ENCODE data around the gene FXYD7. TPM values are rescaled to one million over a fixed set of nuclear protein-coding genes. Genes with fewer than 3 reads are reported as not detected.
A peak's percentile ranks its signal among the peaks of the same experiment; 100 is the strongest.

The FXYD7 gene
- total and polyA plus RNA-seq, 2 of the 13 experiments (the other 11 are each of a cell fraction or from before 2014, with no cell fraction given), result 0.55 TPM; not detected in 1

DNA sequence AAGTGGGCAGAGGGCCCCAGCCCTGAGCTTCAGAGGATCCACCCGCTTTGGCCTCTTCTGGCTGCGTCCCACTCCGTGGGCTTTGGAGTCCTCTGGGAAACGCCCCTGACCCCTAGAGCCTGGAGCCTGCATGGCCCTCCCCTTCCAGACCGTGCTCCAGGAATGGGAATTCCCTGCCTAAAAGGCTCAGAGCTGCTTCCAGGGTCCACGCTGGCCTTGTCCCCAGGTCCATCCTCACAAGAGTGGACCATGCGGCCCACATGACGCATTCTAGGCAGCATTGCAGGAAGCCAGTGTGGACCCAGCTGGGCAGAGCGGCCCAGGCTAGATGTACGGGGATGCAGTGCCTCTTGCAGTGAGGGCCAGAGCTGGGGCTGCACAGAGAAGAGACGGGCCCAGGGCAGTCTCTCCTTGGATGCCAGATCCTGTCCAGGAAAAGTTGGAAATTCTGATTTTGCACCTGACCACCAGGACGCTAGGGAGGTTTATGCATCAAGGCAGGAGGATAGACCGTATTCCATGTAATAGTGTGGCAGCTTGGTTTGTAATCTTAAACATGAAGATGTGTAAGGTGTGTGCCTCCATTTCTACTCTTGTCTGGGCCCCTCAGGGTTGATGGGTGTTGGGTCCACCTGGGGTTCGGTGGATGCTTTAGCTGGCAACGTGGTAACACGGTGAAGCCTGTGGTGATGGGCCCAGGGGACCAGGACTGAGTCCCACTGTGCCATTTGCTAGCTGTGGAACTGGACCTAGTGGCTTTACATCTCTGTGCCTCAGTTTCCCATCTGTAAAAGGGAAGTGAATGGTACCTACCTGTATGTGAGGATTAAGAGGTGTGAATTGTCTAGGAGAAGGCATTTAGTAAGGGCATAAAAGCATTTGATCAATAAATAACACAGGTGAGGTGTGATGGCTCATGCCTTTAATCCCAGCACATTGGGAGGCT is 42.2 kb upstream of the FXYD7 start (continued):
- TF ChIP-seq, protein P1, sequence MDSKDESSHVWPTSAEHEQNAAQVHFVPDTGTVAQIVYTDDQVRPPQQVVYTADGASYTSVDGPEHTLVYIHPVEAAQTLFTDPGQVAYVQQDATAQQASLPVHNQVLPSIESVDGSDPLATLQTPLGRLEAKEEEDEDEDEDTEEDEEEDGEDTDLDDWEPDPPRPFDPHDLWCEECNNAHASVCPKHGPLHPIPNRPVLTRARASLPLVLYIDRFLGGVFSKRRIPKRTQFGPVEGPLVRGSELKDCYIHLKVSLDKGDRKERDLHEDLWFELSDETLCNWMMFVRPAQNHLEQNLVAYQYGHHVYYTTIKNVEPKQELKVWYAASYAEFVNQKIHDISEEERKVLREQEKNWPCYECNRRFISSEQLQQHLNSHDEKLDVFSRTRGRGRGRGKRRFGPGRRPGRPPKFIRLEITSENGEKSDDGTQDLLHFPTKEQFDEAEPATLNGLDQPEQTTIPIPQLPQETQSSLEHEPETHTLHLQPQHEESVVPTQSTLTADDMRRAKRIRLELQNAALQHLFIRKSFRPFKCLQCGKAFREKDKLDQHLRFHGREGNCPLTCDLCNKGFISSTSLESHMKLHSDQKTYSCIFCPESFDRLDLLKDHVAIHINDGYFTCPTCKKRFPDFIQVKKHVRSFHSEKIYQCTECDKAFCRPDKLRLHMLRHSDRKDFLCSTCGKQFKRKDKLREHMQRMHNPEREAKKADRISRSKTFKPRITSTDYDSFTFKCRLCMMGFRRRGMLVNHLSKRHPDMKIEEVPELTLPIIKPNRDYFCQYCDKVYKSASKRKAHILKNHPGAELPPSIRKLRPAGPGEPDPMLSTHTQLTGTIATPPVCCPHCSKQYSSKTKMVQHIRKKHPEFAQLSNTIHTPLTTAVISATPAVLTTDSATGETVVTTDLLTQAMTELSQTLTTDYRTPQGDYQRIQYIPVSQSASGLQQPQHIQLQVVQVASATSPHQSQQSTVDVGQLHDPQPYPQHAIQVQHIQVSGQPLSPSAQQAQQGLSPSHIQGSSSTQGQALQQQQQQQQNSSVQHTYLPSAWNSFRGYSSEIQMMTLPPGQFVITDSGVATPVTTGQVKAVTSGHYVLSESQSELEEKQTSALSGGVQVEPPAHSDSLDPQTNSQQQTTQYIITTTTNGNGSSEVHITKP (CRISPR knock-in tag; IDR thresholded peaks at IDR 0.05; ENCODE audit: low read depth), result no peak
- TF ChIP-seq, protein P2, sequence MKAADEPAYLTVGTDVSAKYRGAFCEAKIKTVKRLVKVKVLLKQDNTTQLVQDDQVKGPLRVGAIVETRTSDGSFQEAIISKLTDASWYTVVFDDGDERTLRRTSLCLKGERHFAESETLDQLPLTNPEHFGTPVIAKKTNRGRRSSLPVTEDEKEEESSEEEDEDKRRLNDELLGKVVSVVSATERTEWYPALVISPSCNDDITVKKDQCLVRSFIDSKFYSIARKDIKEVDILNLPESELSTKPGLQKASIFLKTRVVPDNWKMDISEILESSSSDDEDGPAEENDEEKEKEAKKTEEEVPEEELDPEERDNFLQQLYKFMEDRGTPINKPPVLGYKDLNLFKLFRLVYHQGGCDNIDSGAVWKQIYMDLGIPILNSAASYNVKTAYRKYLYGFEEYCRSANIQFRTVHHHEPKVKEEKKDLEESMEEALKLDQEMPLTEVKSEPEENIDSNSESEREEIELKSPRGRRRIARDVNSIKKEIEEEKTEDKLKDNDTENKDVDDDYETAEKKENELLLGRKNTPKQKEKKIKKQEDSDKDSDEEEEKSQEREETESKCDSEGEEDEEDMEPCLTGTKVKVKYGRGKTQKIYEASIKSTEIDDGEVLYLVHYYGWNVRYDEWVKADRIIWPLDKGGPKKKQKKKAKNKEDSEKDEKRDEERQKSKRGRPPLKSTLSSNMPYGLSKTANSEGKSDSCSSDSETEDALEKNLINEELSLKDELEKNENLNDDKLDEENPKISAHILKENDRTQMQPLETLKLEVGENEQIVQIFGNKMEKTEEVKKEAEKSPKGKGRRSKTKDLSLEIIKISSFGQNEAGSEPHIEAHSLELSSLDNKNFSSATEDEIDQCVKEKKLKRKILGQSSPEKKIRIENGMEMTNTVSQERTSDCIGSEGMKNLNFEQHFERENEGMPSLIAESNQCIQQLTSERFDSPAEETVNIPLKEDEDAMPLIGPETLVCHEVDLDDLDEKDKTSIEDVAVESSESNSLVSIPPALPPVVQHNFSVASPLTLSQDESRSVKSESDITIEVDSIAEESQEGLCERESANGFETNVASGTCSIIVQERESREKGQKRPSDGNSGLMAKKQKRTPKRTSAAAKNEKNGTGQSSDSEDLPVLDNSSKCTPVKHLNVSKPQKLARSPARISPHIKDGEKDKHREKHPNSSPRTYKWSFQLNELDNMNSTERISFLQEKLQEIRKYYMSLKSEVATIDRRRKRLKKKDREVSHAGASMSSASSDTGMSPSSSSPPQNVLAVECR (CRISPR knock-in tag; IDR thresholded peaks at IDR 0.05; ENCODE audit: borderline replicate concordance), result no peak
- TF ChIP-seq ARID2 (CRISPR knock-in tag; IDR thresholded peaks at IDR 0.05; ENCODE audit: borderline replicate concordance), result no peak
- TF ChIP-seq FOXA3 (CRISPR knock-in tag; IDR thresholded peaks at IDR 0.05), result no peak
- TF ChIP-seq, protein P3, sequence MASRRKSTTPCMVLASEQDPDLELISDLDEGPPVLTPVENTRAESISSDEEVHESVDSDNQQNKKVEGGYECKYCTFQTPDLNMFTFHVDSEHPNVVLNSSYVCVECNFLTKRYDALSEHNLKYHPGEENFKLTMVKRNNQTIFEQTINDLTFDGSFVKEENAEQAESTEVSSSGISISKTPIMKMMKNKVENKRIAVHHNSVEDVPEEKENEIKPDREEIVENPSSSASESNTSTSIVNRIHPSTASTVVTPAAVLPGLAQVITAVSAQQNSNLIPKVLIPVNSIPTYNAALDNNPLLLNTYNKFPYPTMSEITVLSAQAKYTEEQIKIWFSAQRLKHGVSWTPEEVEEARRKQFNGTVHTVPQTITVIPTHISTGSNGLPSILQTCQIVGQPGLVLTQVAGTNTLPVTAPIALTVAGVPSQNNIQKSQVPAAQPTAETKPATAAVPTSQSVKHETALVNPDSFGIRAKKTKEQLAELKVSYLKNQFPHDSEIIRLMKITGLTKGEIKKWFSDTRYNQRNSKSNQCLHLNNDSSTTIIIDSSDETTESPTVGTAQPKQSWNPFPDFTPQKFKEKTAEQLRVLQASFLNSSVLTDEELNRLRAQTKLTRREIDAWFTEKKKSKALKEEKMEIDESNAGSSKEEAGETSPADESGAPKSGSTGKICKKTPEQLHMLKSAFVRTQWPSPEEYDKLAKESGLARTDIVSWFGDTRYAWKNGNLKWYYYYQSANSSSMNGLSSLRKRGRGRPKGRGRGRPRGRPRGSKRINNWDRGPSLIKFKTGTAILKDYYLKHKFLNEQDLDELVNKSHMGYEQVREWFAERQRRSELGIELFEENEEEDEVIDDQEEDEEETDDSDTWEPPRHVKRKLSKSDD (CRISPR knock-in tag; IDR thresholded peaks at IDR 0.05; ENCODE audit: low read depth), result no peak
- no peak for TF ChIP-seq DNMT1 (CRISPR knock-in tag; IDR thresholded peaks at IDR 0.05)
- no peak for TF ChIP-seq DPF2 (CRISPR knock-in tag; IDR thresholded peaks at IDR 0.05; ENCODE audit: borderline replicate concordance, low read depth)
- no peak for TF ChIP-seq PITX1 (CRISPR knock-in tag; IDR thresholded peaks at IDR 0.05)
- TF ChIP-seq ZNF446 (CRISPR knock-in tag; IDR thresholded peaks at IDR 0.05), result no peak
- TF ChIP-seq ZNF782 (CRISPR knock-in tag; IDR thresholded peaks at IDR 0.05; ENCODE audit: borderline replicate concordance), result no peak
- no peak for TF ChIP-seq ZBTB7B (CRISPR knock-in tag; IDR thresholded peaks at IDR 0.05)
- TF ChIP-seq, protein P4, sequence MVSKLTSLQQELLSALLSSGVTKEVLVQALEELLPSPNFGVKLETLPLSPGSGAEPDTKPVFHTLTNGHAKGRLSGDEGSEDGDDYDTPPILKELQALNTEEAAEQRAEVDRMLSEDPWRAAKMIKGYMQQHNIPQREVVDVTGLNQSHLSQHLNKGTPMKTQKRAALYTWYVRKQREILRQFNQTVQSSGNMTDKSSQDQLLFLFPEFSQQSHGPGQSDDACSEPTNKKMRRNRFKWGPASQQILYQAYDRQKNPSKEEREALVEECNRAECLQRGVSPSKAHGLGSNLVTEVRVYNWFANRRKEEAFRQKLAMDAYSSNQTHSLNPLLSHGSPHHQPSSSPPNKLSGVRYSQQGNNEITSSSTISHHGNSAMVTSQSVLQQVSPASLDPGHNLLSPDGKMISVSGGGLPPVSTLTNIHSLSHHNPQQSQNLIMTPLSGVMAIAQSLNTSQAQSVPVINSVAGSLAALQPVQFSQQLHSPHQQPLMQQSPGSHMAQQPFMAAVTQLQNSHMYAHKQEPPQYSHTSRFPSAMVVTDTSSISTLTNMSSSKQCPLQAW (CRISPR knock-in tag; IDR thresholded peaks at IDR 0.05), result peak; percentile 54; the same call in 1 of the 2 replicates
- no peak for TF ChIP-seq ZNF382 (CRISPR knock-in tag; IDR thresholded peaks at IDR 0.05; ENCODE audit: borderline replicate concordance)
- TF ChIP-seq ZNF550 (CRISPR knock-in tag; IDR thresholded peaks at IDR 0.05; ENCODE audit: borderline replicate concordance), result no peak

Data from HepG2 (cell line).